Lower leg skin (tissue), 4 donors: ENCODE data around the gene RIGI. TPM values are rescaled to one million over a fixed set of nuclear protein-coding genes. Genes with fewer than 3 reads are reported as not detected.

Experiments
- DNase-seq, 2 donors: peaks; one replicate each; pipeline ENCODE4 v3.0.0-alpha.2; 2019; ENCODE audit warnings: low spot score in 2 of 2
- H3K4me3 ChIP-seq: fragments of 200-600 bp; sonication (generic); 2 replicates; pipeline ENCODE4 v1.5.1; 2017; ENCODE audit warnings: mild to moderate bottlenecking, low read depth; ENCODE audit not compliant: poor library complexity, severe bottlenecking
- POLR2A ChIP-seq, 2 donors: fragments of 450-650 bp; IDR thresholded peaks; one replicate each; pipeline ENCODE4 v1.6.1; 2016 to 2017; ENCODE audit warnings: antibody characterized with exemption in 2 of 2, mild to moderate bottlenecking in 1 of 2, moderate library complexity in 1 of 2
- WGBS, 2 donors: methylation state at CpG; one replicate each; pipeline ENCODE4 v1.1.5; 2018; 5-methylcytosine and 5-hydroxymethylcytosine counted together
- intact Hi-C: fragments of 100-400 bp; cut with DNase I; formaldehyde crosslinking; loops from one replicate; pipeline ENCODE4 v1.15.0; 2023; ENCODE audit warnings: low total_unique reads
- total RNA-seq, 4 donors: library from RNA; depleted of rRNA; stranded (reverse); fragments of >200 nt; gene quantifications; one replicate each; pipeline ENCODE4 v1.1.0, GENCODE V29; 2016
- TF ChIP-seq, protein P1 (sequence below), 3 donors: fragments of 450-650 bp; IDR thresholded peaks; one replicate each; pipeline ENCODE4 v1.5.1; 2016; ENCODE audit warnings: antibody characterized with exemption in 3 of 3, mild to moderate bottlenecking in 3 of 3, moderate library complexity in 2 of 3

RIGI gene
- total RNA-seq, 4 donors from 2014 or later: 5.0 to 12.0 (median 7.1) TPM

- no peak for DNase-seq
- intact Hi-C loops: no loop called here
- no peak overlapping the region for H3K4me3 ChIP-seq
- no peak for TF ChIP-seq POLR2A (IDR thresholded peaks at IDR 0.05)
- TF ChIP-seq, protein P1, sequence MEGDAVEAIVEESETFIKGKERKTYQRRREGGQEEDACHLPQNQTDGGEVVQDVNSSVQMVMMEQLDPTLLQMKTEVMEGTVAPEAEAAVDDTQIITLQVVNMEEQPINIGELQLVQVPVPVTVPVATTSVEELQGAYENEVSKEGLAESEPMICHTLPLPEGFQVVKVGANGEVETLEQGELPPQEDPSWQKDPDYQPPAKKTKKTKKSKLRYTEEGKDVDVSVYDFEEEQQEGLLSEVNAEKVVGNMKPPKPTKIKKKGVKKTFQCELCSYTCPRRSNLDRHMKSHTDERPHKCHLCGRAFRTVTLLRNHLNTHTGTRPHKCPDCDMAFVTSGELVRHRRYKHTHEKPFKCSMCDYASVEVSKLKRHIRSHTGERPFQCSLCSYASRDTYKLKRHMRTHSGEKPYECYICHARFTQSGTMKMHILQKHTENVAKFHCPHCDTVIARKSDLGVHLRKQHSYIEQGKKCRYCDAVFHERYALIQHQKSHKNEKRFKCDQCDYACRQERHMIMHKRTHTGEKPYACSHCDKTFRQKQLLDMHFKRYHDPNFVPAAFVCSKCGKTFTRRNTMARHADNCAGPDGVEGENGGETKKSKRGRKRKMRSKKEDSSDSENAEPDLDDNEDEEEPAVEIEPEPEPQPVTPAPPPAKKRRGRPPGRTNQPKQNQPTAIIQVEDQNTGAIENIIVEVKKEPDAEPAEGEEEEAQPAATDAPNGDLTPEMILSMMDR (IDR thresholded peaks at IDR 0.05): no peak
- 91 to 94% methylated on average over 4 of the region's 4 CpGs for WGBS, 2 donors
Measured at GRCh38 chr9:32570262-32570661, 44.3 kb upstream of the RIGI start.

GRCh38 chr9:32566770-32567169, 40.8 kb upstream of the RIGI start:
- no peak for DNase-seq
- intact Hi-C loops: no loop called here
- 93 to 97% methylated on average over 21 to 26 of the region's 26 CpGs for WGBS, 2 donors
- TF ChIP-seq POLR2A (IDR thresholded peaks at IDR 0.05): no peak
- TF ChIP-seq, protein P1 (IDR thresholded peaks at IDR 0.05): no peak
- H3K4me3 ChIP-seq: no peak overlapping the region

DNA sequence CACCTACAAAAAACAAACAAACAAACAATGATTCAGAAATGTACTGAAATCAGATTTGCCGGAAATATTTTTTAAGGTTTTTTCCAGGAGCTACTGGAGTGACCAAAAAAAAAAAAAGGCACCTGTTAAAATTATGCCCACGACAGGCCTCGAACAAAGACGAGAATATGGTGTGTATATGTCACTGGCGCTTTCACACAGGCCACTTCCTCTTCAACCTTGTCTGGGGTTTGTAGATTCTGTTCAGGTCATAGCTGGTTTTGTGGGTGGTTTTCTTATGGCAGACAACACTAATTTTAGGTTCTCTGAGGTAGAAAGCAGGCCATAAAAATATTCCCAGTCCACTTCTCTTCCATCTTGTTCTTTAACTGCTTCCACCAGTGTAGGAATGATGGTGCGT, 40.0 kb upstream of the RIGI start:
- intact Hi-C loops: no loop called here
- TF ChIP-seq POLR2A (IDR thresholded peaks at IDR 0.05): no peak
- TF ChIP-seq, protein P1 (IDR thresholded peaks at IDR 0.05): no peak
- 88 to 94% methylated on average over 6 of the region's 6 CpGs for WGBS, 2 donors
- H3K4me3 ChIP-seq: no peak overlapping the region
- no peak for DNase-seq

- intact Hi-C loops: no loop called here
- WGBS, 2 donors: 67 to 76% methylated on average over 3 of the region's 3 CpGs
- DNase-seq: no peak
- TF ChIP-seq POLR2A (IDR thresholded peaks at IDR 0.05): no peak
- TF ChIP-seq, protein P1 (IDR thresholded peaks at IDR 0.05): no peak
- no peak overlapping the region for H3K4me3 ChIP-seq
Measured at GRCh38 chr9:32558408-32558934, 32.5 kb upstream of the RIGI start.

DNA sequence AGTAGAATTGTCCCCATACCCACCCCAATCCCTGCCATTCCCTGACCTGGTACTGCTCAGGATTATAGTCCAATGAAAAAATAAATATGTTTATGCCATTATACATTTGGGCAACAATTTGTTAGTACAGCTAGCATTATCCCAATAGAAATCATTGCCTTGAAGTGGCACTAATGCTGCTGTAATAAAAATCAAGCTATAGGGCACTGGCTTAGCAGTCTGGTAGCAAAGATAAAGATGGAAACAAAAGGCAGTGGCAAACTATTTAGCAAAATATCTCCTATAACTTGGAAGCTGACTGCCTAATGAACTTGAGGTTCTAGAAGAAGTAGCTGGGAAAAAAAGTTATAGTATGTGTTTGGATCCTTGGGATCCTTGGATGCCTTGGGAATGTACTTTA, 28.6 kb upstream of the RIGI start:
- DNase-seq: no peak
- H3K4me3 ChIP-seq: no peak overlapping the region
- no peak for TF ChIP-seq POLR2A (IDR thresholded peaks at IDR 0.05)
- TF ChIP-seq, protein P1 (IDR thresholded peaks at IDR 0.05): no peak
- intact Hi-C loops: no loop called here

- intact Hi-C loops: no loop called here
- 87 to 94% methylated on average over 2 of the region's 2 CpGs for WGBS, 2 donors
- DNase-seq: no peak
- no peak overlapping the region for H3K4me3 ChIP-seq
- TF ChIP-seq, protein P1 (IDR thresholded peaks at IDR 0.05): no peak
- TF ChIP-seq POLR2A (IDR thresholded peaks at IDR 0.05): no peak
Measured at GRCh38 chr9:32554107-32554506, 28.1 kb upstream of the RIGI start.
